Lower leg skin (tissue), 3 donors: ENCODE measurements around the gene ZDHHC14.

Source experiments
- CTCF ChIP-seq, 3 donors: fragments of 450-650 bp; IDR thresholded peaks; one replicate each; pipeline ENCODE4 v1.5.1; 2016; ENCODE audit warnings: antibody characterized with exemption in 3 of 3, mild to moderate bottlenecking in 3 of 3, moderate library complexity in 2 of 3
- POLR2A ChIP-seq, 2 donors: fragments of 450-650 bp; IDR thresholded peaks; one replicate each; pipeline ENCODE4 v1.6.1; 2016 to 2017; ENCODE audit warnings: antibody characterized with exemption in 2 of 2, mild to moderate bottlenecking in 1 of 2, moderate library complexity in 1 of 2

DNA sequence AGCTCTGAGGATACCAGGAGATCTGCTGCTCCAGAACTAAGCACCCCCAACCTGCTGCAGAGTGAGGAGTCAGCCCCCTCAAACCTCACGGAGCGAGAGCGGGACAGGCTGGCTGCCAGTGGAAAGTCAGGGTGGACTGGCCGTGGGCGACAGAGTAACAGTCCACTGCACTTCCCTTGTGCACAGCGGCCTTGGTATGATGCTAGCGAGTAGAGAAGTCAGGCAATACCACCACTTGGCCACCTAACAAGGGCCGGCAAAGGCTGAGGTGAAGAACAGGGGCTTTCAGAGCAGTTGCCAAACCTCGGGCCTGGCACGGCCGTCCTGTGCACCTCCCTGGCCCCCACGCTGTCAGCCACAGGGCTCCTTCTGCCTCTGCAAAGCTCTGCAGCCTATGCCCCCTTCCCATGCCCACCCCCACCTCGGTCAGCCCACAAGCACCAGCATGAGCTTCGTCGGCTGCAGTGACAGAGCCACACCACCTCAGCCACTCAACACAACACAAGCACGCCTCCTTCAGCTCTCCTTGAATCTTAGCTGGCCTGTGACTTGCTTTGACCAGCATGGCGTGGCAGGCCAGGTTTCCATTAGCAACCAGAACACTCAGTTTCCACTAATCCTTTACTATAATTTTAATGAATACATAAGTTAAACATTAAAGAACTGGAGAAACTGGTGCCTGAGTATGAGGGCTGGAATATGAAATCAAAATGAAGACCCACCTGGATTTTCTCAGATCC, 314.5 kb downstream of the ZDHHC14 start:
- TF ChIP-seq CTCF (IDR thresholded peaks at IDR 0.05): no peak
- TF ChIP-seq POLR2A (IDR thresholded peaks at IDR 0.05): no peak
